Measurements from ENCODE around the gene ACSM2A. TPM values are rescaled to one million over a fixed set of nuclear protein-coding genes. Genes with fewer than 3 reads are reported as not detected.
"Not testable (repeated sequence)": the region's sequence is repeated elsewhere in the genome, so short reads cannot be mapped to it uniquely, and the experiment has no call there.

Gene ACSM2A
- total and polyA plus RNA-seq, 2 of the 4 experiments (the other 2 are of a cell fraction), result not detected

GRCh38 chr16:20430480-20430879 lies 20.8 kb upstream of the ACSM2A start:
- H4K91ac ChIP-seq (ENCODE audit: insufficient read depth, low read depth, low read length); BruUV-seq (replicated peaks); DNase-seq; H3K4me3 ChIP-seq (ENCODE audit: insufficient read depth, low read depth, low read length); H2BK20ac ChIP-seq (ENCODE audit: low read depth, low read length); H2BK15ac ChIP-seq (ENCODE audit: low read depth, low read length); H3K18ac ChIP-seq (ENCODE audit: low read depth, low read length); H3K14ac ChIP-seq (replicated peaks; ENCODE audit: low read depth, low read length); H3K27ac ChIP-seq (ENCODE audit: insufficient read depth, low read length); H2BK120ac ChIP-seq (ENCODE audit: low read depth, low read length); dilution Hi-C loops (cut with HindIII; ENCODE audit: low sequenced_read_pairs, unreplicated experiment); in situ Hi-C loops (cut with MboI; ENCODE audit: low sequenced_read_pairs); H4K8ac ChIP-seq (ENCODE audit: low read depth in 2 of 2, low read length in 2 of 2); H3K9me1 ChIP-seq (ENCODE audit: insufficient read depth, low read length); H2AK5ac ChIP-seq (ENCODE audit: low read depth, low read length); H3K56ac ChIP-seq (ENCODE audit: extremely low read depth, insufficient read depth, low read length); H3K9me3 ChIP-seq (ENCODE audit: control insufficient read depth, insufficient read depth, low read length); H3K23ac ChIP-seq (ENCODE audit: low read depth, low read length); H2BK5ac ChIP-seq (ENCODE audit: low read depth, low read length, poor library complexity, severe bottlenecking); H2AFZ ChIP-seq (replicated peaks; ENCODE audit: low read length, poor library complexity); H3K27me3 ChIP-seq (ENCODE audit: control insufficient read depth, insufficient read depth, low read length); H3K9ac ChIP-seq (ENCODE audit: low read depth, low read length); H3K36me3 ChIP-seq (ENCODE audit: control insufficient read depth, insufficient read depth, low read length); ATAC-seq (ENCODE audit: low read depth); CTCF ChIA-PET; intact Hi-C loops (cut with micrococcal nuclease); H2AK9ac ChIP-seq (replicated peaks; ENCODE audit: low read depth, low read length, poor library complexity); H4K20me1 ChIP-seq (ENCODE audit: insufficient read depth, low read length); H3K79me1 ChIP-seq (ENCODE audit: low read depth in 1 of 2, low read length in 2 of 2); H4K5ac ChIP-seq (ENCODE audit: low read depth, low read length); H3K4me1 ChIP-seq (ENCODE audit: control insufficient read depth, insufficient read depth, low read length); POLR2A ChIA-PET (ENCODE audit: unreplicated experiment); H3K4ac ChIP-seq (ENCODE audit: low read depth, low read length); H3K4me2 ChIP-seq (ENCODE audit: low read depth, low read length): not testable (repeated sequence)
- WGBS, 2 experiments (ENCODE audit: extremely low coverage in 2 of 2, insufficient read length in 1 of 2), result 56 to 100% methylated on average over 1 of the region's 1 CpG
